ENCODE data around the gene OSBPL3.

- TF ChIP-seq CTCF (IDR thresholded peaks at IDR 0.05) (no peak), POLR2A (IDR thresholded peaks at IDR 0.05) (no peak)
Observed at GRCh38 chr7:24874791-24875190, 105.2 kb downstream of the OSBPL3 start.
